ENCODE results near the gene ZFYVE16. TPM values are rescaled to one million over a fixed set of nuclear protein-coding genes. Genes with fewer than 3 reads are reported as not detected.

ZFYVE16 gene
- total RNA-seq, 1 donor from 2014 or later, result 80.5 TPM

DNA sequence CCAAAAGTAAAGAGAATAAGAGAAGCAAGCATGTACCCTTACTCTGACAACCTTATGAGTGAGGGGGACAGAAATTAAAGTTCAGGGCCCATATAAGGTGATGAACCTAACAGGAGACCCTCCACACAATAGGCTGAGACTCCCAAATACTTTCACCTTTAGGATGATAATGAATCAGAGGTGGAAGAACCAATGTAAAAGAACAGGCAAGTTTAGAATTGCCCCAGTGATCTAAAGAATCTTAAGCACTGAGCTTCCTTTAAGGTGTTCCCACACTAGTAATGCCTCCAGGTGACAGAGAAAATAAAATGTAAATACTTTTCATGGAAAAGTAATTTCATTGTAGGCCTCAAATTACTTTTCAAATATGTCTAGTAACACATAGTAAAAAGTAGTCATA is 71.8 kb downstream of the ZFYVE16 start:
- TF ChIP-seq, protein P1, sequence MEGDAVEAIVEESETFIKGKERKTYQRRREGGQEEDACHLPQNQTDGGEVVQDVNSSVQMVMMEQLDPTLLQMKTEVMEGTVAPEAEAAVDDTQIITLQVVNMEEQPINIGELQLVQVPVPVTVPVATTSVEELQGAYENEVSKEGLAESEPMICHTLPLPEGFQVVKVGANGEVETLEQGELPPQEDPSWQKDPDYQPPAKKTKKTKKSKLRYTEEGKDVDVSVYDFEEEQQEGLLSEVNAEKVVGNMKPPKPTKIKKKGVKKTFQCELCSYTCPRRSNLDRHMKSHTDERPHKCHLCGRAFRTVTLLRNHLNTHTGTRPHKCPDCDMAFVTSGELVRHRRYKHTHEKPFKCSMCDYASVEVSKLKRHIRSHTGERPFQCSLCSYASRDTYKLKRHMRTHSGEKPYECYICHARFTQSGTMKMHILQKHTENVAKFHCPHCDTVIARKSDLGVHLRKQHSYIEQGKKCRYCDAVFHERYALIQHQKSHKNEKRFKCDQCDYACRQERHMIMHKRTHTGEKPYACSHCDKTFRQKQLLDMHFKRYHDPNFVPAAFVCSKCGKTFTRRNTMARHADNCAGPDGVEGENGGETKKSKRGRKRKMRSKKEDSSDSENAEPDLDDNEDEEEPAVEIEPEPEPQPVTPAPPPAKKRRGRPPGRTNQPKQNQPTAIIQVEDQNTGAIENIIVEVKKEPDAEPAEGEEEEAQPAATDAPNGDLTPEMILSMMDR (IDR thresholded peaks at IDR 0.05; ENCODE audit: unreplicated experiment), result no peak
- peaks cover 8% of the 10 kb centered on the region for H3K36me3 Mint-ChIP-seq (ENCODE audit: low read depth, unreplicated experiment)
- H3K27ac Mint-ChIP-seq (ENCODE audit: unreplicated experiment), result no peak overlapping the region
- no peaks in the 10 kb centered on the region for H3K9me3 Mint-ChIP-seq (ENCODE audit: unreplicated experiment)
- H3K4me1 Mint-ChIP-seq (ENCODE audit: unreplicated experiment), result no peaks in the 10 kb centered on the region
- no peak overlapping the region for H3K4me3 Mint-ChIP-seq (ENCODE audit: unreplicated experiment)
- H3K27me3 Mint-ChIP-seq (ENCODE audit: unreplicated experiment), result peaks cover 1% of the 10 kb centered on the region
- DNase-seq (ENCODE audit: low spot score), result no peak

DNA sequence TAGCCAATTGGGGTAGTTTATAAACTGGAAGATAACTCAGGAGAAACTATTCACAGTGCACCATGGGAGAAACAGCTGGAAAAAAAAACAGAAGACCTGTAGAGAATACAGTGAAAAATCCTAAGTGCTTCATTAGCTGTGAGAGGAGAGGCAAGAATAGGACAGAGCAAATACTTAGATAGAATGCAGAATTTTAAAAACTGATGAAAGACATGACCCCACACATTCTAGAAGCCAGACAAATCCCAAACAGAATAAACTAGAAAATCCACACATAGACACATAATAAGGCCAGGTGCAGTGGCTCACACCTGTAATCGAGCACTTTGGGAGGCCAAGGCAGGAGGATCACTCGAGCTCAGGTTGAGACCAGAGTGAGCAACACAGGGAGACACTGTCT is 72.5 kb downstream of the ZFYVE16 start:
- H3K36me3 Mint-ChIP-seq (ENCODE audit: low read depth, unreplicated experiment), result peaks cover 6% of the 10 kb centered on the region
- no peak overlapping the region for H3K27ac Mint-ChIP-seq (ENCODE audit: unreplicated experiment)
- DNase-seq (ENCODE audit: low spot score), result no peak
- H3K27me3 Mint-ChIP-seq (ENCODE audit: unreplicated experiment), result peaks cover 1% of the 10 kb centered on the region
- no peaks in the 10 kb centered on the region for H3K9me3 Mint-ChIP-seq (ENCODE audit: unreplicated experiment)
- no peak overlapping the region for H3K4me3 Mint-ChIP-seq (ENCODE audit: unreplicated experiment)
- H3K4me1 Mint-ChIP-seq (ENCODE audit: unreplicated experiment), result no peaks in the 10 kb centered on the region
- TF ChIP-seq, protein P1 (IDR thresholded peaks at IDR 0.05; ENCODE audit: unreplicated experiment), result no peak

DNA sequence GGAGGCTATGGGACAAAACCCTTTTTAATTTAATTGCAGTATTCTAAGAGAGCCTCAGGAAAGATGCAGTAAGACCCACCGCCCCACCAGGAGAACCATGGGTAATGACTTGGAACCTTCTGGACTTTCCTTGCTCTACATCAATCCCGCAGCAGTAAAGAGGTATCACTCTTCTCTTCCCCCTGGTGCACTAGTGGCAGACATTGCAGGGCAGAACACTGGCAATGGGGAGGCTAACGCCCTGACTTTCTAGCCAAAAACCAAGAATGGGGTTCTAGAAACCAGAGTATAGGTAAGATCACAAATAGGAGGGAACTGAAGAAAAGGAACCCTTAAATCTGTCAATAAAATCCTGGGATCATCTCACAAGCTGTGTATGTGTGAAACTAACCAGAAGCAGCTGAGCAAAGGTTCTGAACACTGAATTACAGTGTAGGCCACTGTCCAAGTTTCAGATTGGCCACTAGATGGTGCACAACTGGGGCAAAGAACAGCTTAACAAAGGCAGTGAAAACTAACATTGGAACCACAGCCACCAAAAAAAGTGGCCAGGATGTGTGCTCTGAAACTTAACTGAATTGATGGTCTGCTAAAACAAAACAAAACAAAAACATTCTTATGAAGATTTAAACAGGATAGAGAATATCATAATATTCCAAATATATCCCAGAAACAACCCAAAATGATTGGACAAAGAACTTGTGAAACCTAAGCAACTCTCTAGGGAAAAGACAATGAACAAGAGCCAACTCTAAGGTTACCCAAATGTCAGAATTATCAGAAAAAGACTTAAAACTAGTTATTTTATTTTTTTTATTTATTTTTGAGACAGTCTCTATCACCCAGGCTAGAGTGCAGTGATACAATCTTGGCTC is 73.4 kb downstream of the ZFYVE16 start:
- peak; percentile 27 for DNase-seq (ENCODE audit: low spot score)
- Mint-ChIP-seq H3K27ac (ENCODE audit: unreplicated experiment) (peak overlapping the region; percentile 17), H3K9me3 (ENCODE audit: unreplicated experiment) (no peaks in the 10 kb centered on the region), H3K36me3 (ENCODE audit: low read depth, unreplicated experiment) (peaks cover 6% of the 10 kb centered on the region), H3K4me1 (ENCODE audit: unreplicated experiment) (no peaks in the 10 kb centered on the region), H3K4me3 (ENCODE audit: unreplicated experiment) (peak overlapping the region; percentile 19), H3K27me3 (ENCODE audit: unreplicated experiment) (peaks cover 1% of the 10 kb centered on the region)
- TF ChIP-seq, protein P1 (IDR thresholded peaks at IDR 0.05; ENCODE audit: unreplicated experiment), result peak; percentile 78

DNA sequence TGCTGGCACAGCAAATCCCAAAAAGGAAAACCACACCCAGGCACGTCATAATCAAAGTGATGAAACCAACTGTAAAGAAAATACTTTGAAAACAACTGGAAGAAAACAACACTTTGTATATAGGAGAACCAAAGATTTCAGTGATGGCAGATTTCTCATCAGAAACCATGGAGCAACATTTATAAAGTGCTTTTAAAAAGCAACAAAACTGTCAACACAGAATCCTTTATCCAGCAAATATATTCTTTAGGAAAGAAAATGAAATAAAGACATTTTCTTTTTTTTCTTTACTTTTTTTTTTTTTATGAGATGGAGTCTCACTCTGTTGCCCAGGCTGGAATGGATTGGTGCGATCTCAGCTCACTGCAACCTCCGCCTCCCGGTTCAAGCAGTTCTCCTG is 74.7 kb downstream of the ZFYVE16 start:
- Mint-ChIP-seq H3K4me3 (ENCODE audit: unreplicated experiment) (no peak overlapping the region), H3K9me3 (ENCODE audit: unreplicated experiment) (no peaks in the 10 kb centered on the region), H3K27me3 (ENCODE audit: unreplicated experiment) (peaks cover 1% of the 10 kb centered on the region), H3K4me1 (ENCODE audit: unreplicated experiment) (peaks cover 5% of the 10 kb centered on the region), H3K36me3 (ENCODE audit: low read depth, unreplicated experiment) (peaks cover 6% of the 10 kb centered on the region), H3K27ac (ENCODE audit: unreplicated experiment) (no peak overlapping the region)
- DNase-seq (ENCODE audit: low spot score), result no peak
- TF ChIP-seq, protein P1 (IDR thresholded peaks at IDR 0.05; ENCODE audit: unreplicated experiment), result no peak

DNA sequence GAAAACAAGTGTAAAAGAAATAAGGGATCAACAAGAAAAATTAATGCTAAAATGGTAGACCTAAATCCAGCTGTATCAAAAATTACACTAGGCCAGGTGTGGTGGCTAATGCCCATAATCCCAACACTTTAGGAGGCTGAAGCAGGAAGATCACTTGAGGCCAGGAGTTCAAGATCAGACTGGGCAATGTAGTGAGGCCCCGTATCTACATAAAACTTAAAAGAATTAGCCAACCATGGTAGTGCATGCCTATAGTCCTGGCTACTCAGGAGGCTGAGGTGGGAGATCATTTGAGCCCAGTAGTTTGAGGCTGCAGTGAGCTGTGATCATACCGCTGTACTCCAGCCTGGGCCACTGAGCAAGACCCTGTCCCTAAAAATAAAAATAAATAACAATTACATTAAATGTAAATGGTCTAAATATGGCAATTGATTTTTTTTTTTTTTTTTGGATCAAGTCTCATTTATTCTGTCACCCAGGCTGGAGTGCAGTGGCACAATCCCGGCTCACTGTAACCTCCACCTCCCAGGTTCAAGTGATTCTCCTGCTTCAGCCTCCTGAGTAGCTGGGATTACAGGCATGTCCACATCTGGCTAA is 75.9 kb downstream of the ZFYVE16 start:
- peaks cover 2% of the 10 kb centered on the region for H3K27me3 Mint-ChIP-seq (ENCODE audit: unreplicated experiment)
- no peaks in the 10 kb centered on the region for H3K9me3 Mint-ChIP-seq (ENCODE audit: unreplicated experiment)
- peaks cover 6% of the 10 kb centered on the region for H3K36me3 Mint-ChIP-seq (ENCODE audit: low read depth, unreplicated experiment)
- DNase-seq (ENCODE audit: low spot score), result no peak
- no peak overlapping the region for H3K27ac Mint-ChIP-seq (ENCODE audit: unreplicated experiment)
- H3K4me3 Mint-ChIP-seq (ENCODE audit: unreplicated experiment), result no peak overlapping the region
- H3K4me1 Mint-ChIP-seq (ENCODE audit: unreplicated experiment), result peaks cover 5% of the 10 kb centered on the region
- TF ChIP-seq, protein P1 (IDR thresholded peaks at IDR 0.05; ENCODE audit: unreplicated experiment), result no peak

Data from endothelial cell (in vitro differentiated cells).